ENCODE results near the gene MACROD2.
A peak's percentile ranks its signal among the peaks of the same experiment; 100 is the strongest.

Gene MACROD2

GRCh38 chr20:14531786-14532185, 536.5 kb downstream of the MACROD2 start:
- no peak for DNase-seq (ENCODE audit: low spot score)

- DNase-seq (ENCODE audit: low spot score): no peak
Measured at GRCh38 chr20:14536738-14537137, 541.4 kb downstream of the MACROD2 start.

GRCh38 chr20:14538433-14538832, 543.1 kb downstream of the MACROD2 start:
- DNase-seq (ENCODE audit: low spot score): no peak

GRCh38 chr20:14543040-14543439, 547.7 kb downstream of the MACROD2 start:
- DNase-seq (ENCODE audit: low spot score): no peak

GRCh38 chr20:14544688-14545087, 549.4 kb downstream of the MACROD2 start:
- DNase-seq (ENCODE audit: low spot score): no peak

GRCh38 chr20:14550655-14551054, 555.3 kb downstream of the MACROD2 start:
- DNase-seq (ENCODE audit: low spot score): no peak

- no peak for DNase-seq (ENCODE audit: low spot score)
Measured at GRCh38 chr20:14553774-14554534, 558.6 kb downstream of the MACROD2 start.

- DNase-seq (ENCODE audit: low spot score): no peak
Measured at GRCh38 chr20:14555676-14556075, 560.4 kb downstream of the MACROD2 start.

- DNase-seq (ENCODE audit: low spot score): no peak
Measured at GRCh38 chr20:14556206-14556605, 560.9 kb downstream of the MACROD2 start.

GRCh38 chr20:14559612-14560011, 564.3 kb downstream of the MACROD2 start:
- DNase-seq (ENCODE audit: low spot score): no peak

- no peak for DNase-seq (ENCODE audit: low spot score)
Measured at GRCh38 chr20:14561741-14562221, 566.5 kb downstream of the MACROD2 start.

GRCh38 chr20:14562981-14563380, 567.7 kb downstream of the MACROD2 start:
- no peak for DNase-seq (ENCODE audit: low spot score)

- DNase-seq (ENCODE audit: low spot score): no peak
Measured at GRCh38 chr20:14566505-14566904, 571.2 kb downstream of the MACROD2 start.

- no peak for DNase-seq (ENCODE audit: low spot score)
Measured at GRCh38 chr20:14568225-14568624, 572.9 kb downstream of the MACROD2 start.

- no peak for DNase-seq (ENCODE audit: low spot score)
Measured at GRCh38 chr20:14568701-14569100, 573.4 kb downstream of the MACROD2 start.

- DNase-seq (ENCODE audit: low spot score): no peak
Measured at GRCh38 chr20:14569641-14570040, 574.3 kb downstream of the MACROD2 start.

- no peak for DNase-seq (ENCODE audit: low spot score)
Measured at GRCh38 chr20:14570811-14571210, 575.5 kb downstream of the MACROD2 start.

GRCh38 chr20:14573676-14574075, 578.4 kb downstream of the MACROD2 start:
- no peak for DNase-seq (ENCODE audit: low spot score)

- DNase-seq (ENCODE audit: low spot score): peak; percentile 11
Measured at GRCh38 chr20:14576196-14576877, 581.0 kb downstream of the MACROD2 start.

- no peak for DNase-seq (ENCODE audit: low spot score)
Measured at GRCh38 chr20:14580418-14581074, 585.2 kb downstream of the MACROD2 start.

GRCh38 chr20:14581731-14582130, 586.4 kb downstream of the MACROD2 start:
- no peak for DNase-seq (ENCODE audit: low spot score)

- peak; percentile 47 for DNase-seq (ENCODE audit: low spot score)
Measured at GRCh38 chr20:14582855-14583254, 587.5 kb downstream of the MACROD2 start.

- peak; percentile 68 for DNase-seq (ENCODE audit: low spot score)
Measured at GRCh38 chr20:14583413-14583812, 588.1 kb downstream of the MACROD2 start.

Measured in kidney tubule cell (primary cell).